GM12878 (cell line): ENCODE measurements around the gene ATP5F1D. TPM values are rescaled to one million over a fixed set of nuclear protein-coding genes. Genes with fewer than 3 reads are reported as not detected.

ENCODE experiments used
- ATF7 ChIP-seq: fragments of 450-650 bp; IDR thresholded peaks from 2 replicates; pipeline ENCODE4 v1.6.1; 2016; ENCODE audit warnings: low read depth, mild to moderate bottlenecking
- CHD1 ChIP-seq: IDR thresholded peaks from 2 replicates; pipeline ENCODE4 v1.6.1; 2012; ENCODE audit warnings: low read depth, low read length, improper control_type of control experiment
- ELK1 ChIP-seq: IDR thresholded peaks from 2 replicates; pipeline ENCODE4 v1.6.1; 2012; ENCODE audit warnings: low read depth, low read length, improper control_type of control experiment
- EZH2 ChIP-seq: IDR thresholded peaks from 2 replicates; pipeline ENCODE4 v1.6.1; 2012; ENCODE audit warnings: low read depth, mild to moderate bottlenecking, control low read depth, inconsistent platforms, low read length, borderline replicate concordance; ENCODE audit not compliant: control insufficient read depth
- HSF1 ChIP-seq: fragments of 150-350 bp; IDR thresholded peaks from 2 replicates; pipeline ENCODE4 v1.6.1; 2014; ENCODE audit warnings: mild to moderate bottlenecking, low read depth, low read length
- IKZF1 ChIP-seq: fragments of 450-650 bp; conservative IDR thresholded peaks from 2 replicates; pipeline ENCODE4 v1.6.1; 2017; ENCODE audit warnings: antibody characterized with exemption, mild to moderate bottlenecking
- IKZF2 ChIP-seq, 2 experiments: fragments of 450-650 bp; IDR thresholded peaks; 2 replicates each; pipeline ENCODE4 v1.6.1; 2017; ENCODE audit warnings: mild to moderate bottlenecking in 2 of 2, moderate library complexity in 2 of 2
- JUNB ChIP-seq: IDR thresholded peaks from 2 replicates; pipeline ENCODE4 v1.6.1; 2016; ENCODE audit warnings: antibody characterized with exemption, mild to moderate bottlenecking
- MLLT1 ChIP-seq: fragments of 450-650 bp; IDR thresholded peaks from 2 replicates; pipeline ENCODE4 v1.6.1; 2016; ENCODE audit warnings: mild to moderate bottlenecking
- MXI1 ChIP-seq: fragments of 150-350 bp; IDR thresholded peaks from 2 replicates; pipeline ENCODE4 v1.6.1; 2011; ENCODE audit warnings: low read depth, mild to moderate bottlenecking, inconsistent platforms, low read length, improper control_type of control experiment
- MYB ChIP-seq: fragments of 150-350 bp; IDR thresholded peaks from 2 replicates; pipeline ENCODE4 v1.6.1; 2014; ENCODE audit warnings: mild to moderate bottlenecking, low read depth, low read length, borderline replicate concordance
- NBN ChIP-seq: fragments of 450-650 bp; IDR thresholded peaks from 2 replicates; pipeline ENCODE4 v1.6.1; 2016
- NFIC ChIP-seq: IDR thresholded peaks from 2 replicates; pipeline ENCODE4 v1.6.1; 2012; ENCODE audit warnings: low read depth, mild to moderate bottlenecking, inconsistent platforms, low read length, moderate library complexity
- NFYB ChIP-seq: IDR thresholded peaks from 2 replicates; pipeline ENCODE4 v1.6.1; 2011; ENCODE audit warnings: low read depth, mild to moderate bottlenecking, low read length, improper control_type of control experiment, moderate library complexity; ENCODE audit not compliant: insufficient read depth
- POLR2AphosphoS2 ChIP-seq: IDR thresholded peaks from 2 replicates; pipeline ENCODE4 v1.6.1; 2011; ENCODE audit warnings: low read depth, mild to moderate bottlenecking, low read length, improper control_type of control experiment, moderate library complexity
- RAD21 ChIP-seq: IDR thresholded peaks from 2 replicates; pipeline ENCODE4 v1.6.1; 2011; ENCODE audit warnings: mild to moderate bottlenecking, low read depth, low read length, moderate library complexity; ENCODE audit not compliant: insufficient read depth
- RCOR1 ChIP-seq: conservative IDR thresholded peaks from 2 replicates; pipeline ENCODE4 v1.6.1; 2012; ENCODE audit warnings: low read depth, low read length, improper control_type of control experiment
- SMC3 ChIP-seq: IDR thresholded peaks from 2 replicates; pipeline ENCODE4 v1.6.1; 2011; ENCODE audit warnings: low read length, improper control_type of control experiment, borderline replicate concordance
- SPI1 ChIP-seq: IDR thresholded peaks from 2 replicates; pipeline ENCODE4 v1.6.1; 2011; ENCODE audit warnings: low read depth, mild to moderate bottlenecking, low read length, moderate library complexity, borderline replicate concordance; ENCODE audit not compliant: insufficient read depth
- SREBF2 ChIP-seq: IDR thresholded peaks from 2 replicates; pipeline ENCODE4 v1.6.1; 2012; ENCODE audit warnings: mild to moderate bottlenecking, low read length
- TBL1XR1 ChIP-seq: IDR thresholded peaks from 2 replicates; pipeline ENCODE4 v1.6.1; 2012; ENCODE audit warnings: low read depth, low read length, improper control_type of control experiment
- USF1 ChIP-seq: IDR thresholded peaks from 2 replicates; pipeline ENCODE4 v1.6.1; 2011; ENCODE audit warnings: borderline replicate concordance, low read depth, mild to moderate bottlenecking, moderate library complexity, mixed read lengths, low read length; ENCODE audit not compliant: insufficient read depth; ENCODE audit errors: extremely low read length
- USF2 ChIP-seq: IDR thresholded peaks from 2 replicates; pipeline ENCODE4 v1.6.1; 2011; ENCODE audit warnings: low read depth, low read length, improper control_type of control experiment, borderline replicate concordance
- ZNF24 ChIP-seq: fragments of 450-650 bp; IDR thresholded peaks from 2 replicates; pipeline ENCODE4 v1.6.1; 2017; ENCODE audit warnings: antibody characterized with exemption, mild to moderate bottlenecking
- polyA plus RNA-seq, 11 experiments: library from polyadenylated mRNA; depleted of rRNA in 4 of 11; unstranded in 6 of 11; stranded (reverse) in 5 of 11; fragments of >200 nt; fragmentation: Nextera tagmentation in 4 of 11; fragmentation: Illumina TruSeq in 1 of 11; extraction: Ambion mirVana in 4 of 11; extraction: Trizol in 1 of 11; gene quantifications; 1 replicate in 1 of 11; 2 replicates in 10 of 11; pipeline versions ENCODE4 v1.2.1 to v1.2.3, GENCODE V29; 2011 to 2016; ENCODE audit warnings: inconsistent platforms in 2 of 11, missing spikeins in 2 of 11, low read depth in 1 of 11
- total RNA-seq, 4 experiments: library from RNA; depleted of rRNA in 3 of 4; stranded (reverse); fragments of >200 nt in 3 of 4; fragmentation: Illumina TruSeq in 1 of 4; extraction: Trizol in 1 of 4; gene quantifications; 2 replicates each; pipeline versions ENCODE4 v1.2.1 to v1.2.3, GENCODE V29; 2013 to 2021

The ATP5F1D gene
- total and polyA plus RNA-seq, 10 of the 15 experiments (the other 5 are each of a cell fraction or from before 2014, with no cell fraction given), result 7.2 to 357 (median 49.5) TPM

- no peak for TF ChIP-seq MLLT1
- TF ChIP-seq POLR2AphosphoS2, result peak; percentile 54; the same call in 1 of the 2 replicates
- no peak for TF ChIP-seq NBN
- no peak for TF ChIP-seq RCOR1
- no peak for TF ChIP-seq ZNF24
- TF ChIP-seq SMC3, result no peak
- 0 out of 2 replicates have a peak, but pooled peaks have one; percentile 35 for TF ChIP-seq MXI1
- TF ChIP-seq SREBF2, result no peak
- TF ChIP-seq CHD1, result no peak
- no peak for TF ChIP-seq MYB
- no peak for TF ChIP-seq EZH2
- TF ChIP-seq RAD21, result no peak
- TF ChIP-seq TBL1XR1, result 0 out of 2 replicates have a peak, but pooled peaks have one; percentile 41
- TF ChIP-seq USF1, result no peak
- no peak for TF ChIP-seq NFYB
- 0 out of 2 replicates have a peak, but pooled peaks have one; percentile 33 for TF ChIP-seq ATF7
- no peak for TF ChIP-seq HSF1
- peak; percentile 39 to 59; a peak in 2 of 4 replicates for TF ChIP-seq IKZF2 (IDR thresholded peaks at IDR 0.05)
- TF ChIP-seq USF2, result no peak
- peak; percentile 23; the same call in 1 of the 2 replicates for TF ChIP-seq JUNB
- no peak for TF ChIP-seq NFIC
- peak; percentile 49; the same call in 1 of the 2 replicates for TF ChIP-seq SPI1
- TF ChIP-seq IKZF1, result peak; percentile 72
- TF ChIP-seq ELK1, result 0 out of 2 replicates have a peak, but pooled peaks have one; percentile 39
Measured at GRCh38 chr19:1252821-1253513, 11.4 kb downstream of the ATP5F1D start (continued).
